Cardiac fibroblast (primary cell): ENCODE measurements around the gene CREB3L2.

Source experiments
- DNase-seq, 2 donors: peaks; one replicate each; pipeline versions ENCODE4 v3.0.0 to v3.0.0-alpha.2; 2010; ENCODE audit warnings: low read depth in 2 of 2
- H3K4me3 ChIP-seq, 2 donors: replicated peaks in 1 of 2; 1 replicate in 1 of 2; 2 replicates in 1 of 2; pipeline ENCODE4 v1.5.1; 2011; ENCODE audit warnings: low read depth in 2 of 2, low read length in 2 of 2, mild to moderate bottlenecking in 2 of 2, moderate library complexity in 1 of 2
- CTCF ChIP-seq: IDR thresholded peaks from one replicate; pipeline ENCODE4 v1.5.1; 2011; ENCODE audit warnings: low read depth, mild to moderate bottlenecking, low read length, inconsistent platforms

The CREB3L2 gene

GRCh38 chr7:137981175-137981574, 20.7 kb downstream of the CREB3L2 start:
- H3K4me3 ChIP-seq: no peak overlapping the region
- TF ChIP-seq CTCF: no peak
- DNase-seq: peak in 1 of 2 donors; percentile 38

- DNase-seq: no peak
- no peak for TF ChIP-seq CTCF
- H3K4me3 ChIP-seq: no peak overlapping the region
Observed at GRCh38 chr7:137980308-137980707, 21.6 kb downstream of the CREB3L2 start.

GRCh38 chr7:137978464-137979237, 23.2 kb downstream of the CREB3L2 start:
- no peak for TF ChIP-seq CTCF
- H3K4me3 ChIP-seq: no peak overlapping the region
- peak; percentile 92 to 99 for DNase-seq

GRCh38 chr7:137977173-137977572, 24.7 kb downstream of the CREB3L2 start:
- no peak for TF ChIP-seq CTCF
- no peak overlapping the region for H3K4me3 ChIP-seq
- DNase-seq: peak in 1 of 2 donors; percentile 55

GRCh38 chr7:137976696-137977095, 25.2 kb downstream of the CREB3L2 start:
- no peak for DNase-seq
- no peak for TF ChIP-seq CTCF
- no peak overlapping the region for H3K4me3 ChIP-seq

GRCh38 chr7:137976232-137976631, 25.7 kb downstream of the CREB3L2 start:
- H3K4me3 ChIP-seq: no peak overlapping the region
- no peak for DNase-seq
- no peak for TF ChIP-seq CTCF

- no peak overlapping the region for H3K4me3 ChIP-seq
- no peak for DNase-seq
- TF ChIP-seq CTCF: no peak
Observed at GRCh38 chr7:137975768-137976167, 26.1 kb downstream of the CREB3L2 start.
